Natural killer cell (primary cell): Measurements from ENCODE around the gene WRNIP1. TPM values are rescaled to one million over a fixed set of nuclear protein-coding genes. Genes with fewer than 3 reads are reported as not detected.
A peak's percentile ranks its signal among the peaks of the same experiment; 100 is the strongest.

Experiments
- ATAC-seq, 3 donors: fragments of 150-1000 bp in 2 of 3; fragments of 200-7000 bp in 1 of 3; cut with Tn5 transposase; 1 replicate in 1 of 3; 2 replicates in 2 of 3; pipeline ENCODE4 v1.10.0; 2021; ENCODE audit warnings: mild to moderate bottlenecking in 2 of 3, moderate library complexity in 2 of 3
- DNase-seq, 2 donors: peaks; one replicate each; pipeline versions ENCODE4 v3.0.0 to v3.0.0-alpha.2; 2013 to 2021; ENCODE audit warnings: mixed read lengths in 1 of 2
- H3K27ac ChIP-seq: one replicate; pipeline ENCODE4 v1.5.1; 2013; ENCODE audit warnings: mild to moderate bottlenecking, low read length
- H3K27me3 ChIP-seq: one replicate; pipeline ENCODE4 v1.6.1; 2013; ENCODE audit warnings: low read length; ENCODE audit not compliant: control insufficient read depth, insufficient read depth
- H3K36me3 ChIP-seq: one replicate; pipeline ENCODE4 v1.6.1; 2013; ENCODE audit warnings: low read length; ENCODE audit not compliant: control insufficient read depth, insufficient read depth
- H3K4me1 ChIP-seq: one replicate; pipeline ENCODE4 v1.6.1; 2013; ENCODE audit warnings: low read length; ENCODE audit not compliant: control insufficient read depth, insufficient read depth
- H3K4me3 ChIP-seq: one replicate; pipeline ENCODE4 v1.5.1; 2013; ENCODE audit warnings: low read length
- H3K9me3 ChIP-seq: one replicate; pipeline ENCODE4 v1.6.1; 2013; ENCODE audit warnings: low read length; ENCODE audit not compliant: control insufficient read depth, insufficient read depth
- H3K27ac Mint-ChIP-seq, 2 donors: one replicate each; pipeline ENCODE4 v1.8.0; 2022; ENCODE audit warnings: mild to moderate bottlenecking in 2 of 2, mixed read lengths in 2 of 2, moderate library complexity in 1 of 2
- H3K27me3 Mint-ChIP-seq, 2 donors: one replicate each; pipeline ENCODE4 v1.8.0; 2022; ENCODE audit warnings: low read depth in 2 of 2, mixed read lengths in 2 of 2
- H3K36me3 Mint-ChIP-seq: one replicate; pipeline ENCODE4 v1.8.0; 2022; ENCODE audit warnings: mixed read lengths
- H3K4me1 Mint-ChIP-seq, 2 donors: one replicate each; pipeline ENCODE4 v1.8.0; 2022; ENCODE audit warnings: mixed read lengths in 2 of 2
- H3K4me3 Mint-ChIP-seq: one replicate; pipeline ENCODE4 v1.8.0; 2022; ENCODE audit warnings: mild to moderate bottlenecking, moderate library complexity, mixed read lengths
- H3K9me3 Mint-ChIP-seq, 2 donors: one replicate each; pipeline ENCODE4 v1.8.0; 2022; ENCODE audit warnings: mixed read lengths in 2 of 2
- WGBS: methylation state at CpG from one replicate; pipeline ENCODE4 v1.1.7; 2013; ENCODE audit warnings: missing lambda C conversion rate; ENCODE audit not compliant: insufficient coverage; 5-methylcytosine and 5-hydroxymethylcytosine counted together
- intact Hi-C: fragments of 100-400 bp; cut with micrococcal nuclease; formaldehyde crosslinking; loops from one replicate; pipeline ENCODE4 v1.14.2; 2022
- total RNA-seq, 4 donors: library from RNA; stranded (reverse); fragments of 120-200 nt in 1 of 4; gene quantifications; one replicate each; pipeline versions ENCODE4 v1.2.3 to v1.2.4, GENCODE V29; 2013 to 2022
- TF ChIP-seq, protein P1 (sequence below): fragments of 200-600 bp; IDR thresholded peaks from one replicate; pipeline ENCODE4 v1.8.0; 2022; ENCODE audit warnings: antibody characterized with exemption

The WRNIP1 gene
- total RNA-seq, result 10 to 100 TPM; 27.9 to 34.8 (median 30.5) TPM
- 49.3 TPM for total RNA-seq (2013)

DNA sequence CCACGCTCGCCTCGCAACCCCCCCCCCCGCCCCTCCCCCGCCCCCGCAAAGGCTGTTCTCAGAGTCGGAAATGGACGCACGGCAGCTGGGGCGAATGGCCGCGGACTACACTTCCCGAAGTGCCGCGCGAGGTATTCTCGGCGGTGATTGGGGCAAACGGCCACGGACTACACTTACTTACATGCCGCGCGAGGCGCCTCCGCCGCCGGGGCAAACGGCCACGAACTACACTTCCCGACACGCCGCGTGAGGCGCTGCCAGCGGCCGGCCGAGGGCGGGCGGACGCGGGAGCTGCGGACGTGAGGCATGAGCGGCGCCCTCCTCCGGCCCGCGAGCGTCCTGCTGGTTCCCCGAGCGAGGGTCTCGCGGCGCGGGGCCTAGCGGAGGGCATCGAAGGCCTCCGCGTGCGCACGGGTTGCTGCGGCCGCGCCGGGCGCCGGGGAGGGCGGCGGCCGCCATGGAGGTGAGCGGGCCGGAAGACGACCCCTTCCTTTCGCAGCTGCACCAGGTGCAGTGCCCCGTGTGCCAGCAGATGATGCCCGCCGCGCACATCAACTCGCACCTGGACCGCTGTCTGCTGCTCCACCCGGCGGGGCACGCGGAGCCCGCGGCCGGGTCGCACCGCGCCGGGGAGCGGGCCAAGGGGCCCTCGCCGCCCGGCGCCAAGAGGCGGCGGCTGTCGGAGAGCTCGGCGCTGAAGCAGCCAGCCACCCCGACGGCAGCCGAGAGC is at the start of gene WRNIP1:
WRNIP1 (plus strand) TSS at position 228 of the 730 bp plus-strand sequence; CDS start at position 458, 230 bp downstream.
- H3K9me3 Mint-ChIP-seq, result no peaks in the 10 kb centered on the region
- TF ChIP-seq, protein P1, sequence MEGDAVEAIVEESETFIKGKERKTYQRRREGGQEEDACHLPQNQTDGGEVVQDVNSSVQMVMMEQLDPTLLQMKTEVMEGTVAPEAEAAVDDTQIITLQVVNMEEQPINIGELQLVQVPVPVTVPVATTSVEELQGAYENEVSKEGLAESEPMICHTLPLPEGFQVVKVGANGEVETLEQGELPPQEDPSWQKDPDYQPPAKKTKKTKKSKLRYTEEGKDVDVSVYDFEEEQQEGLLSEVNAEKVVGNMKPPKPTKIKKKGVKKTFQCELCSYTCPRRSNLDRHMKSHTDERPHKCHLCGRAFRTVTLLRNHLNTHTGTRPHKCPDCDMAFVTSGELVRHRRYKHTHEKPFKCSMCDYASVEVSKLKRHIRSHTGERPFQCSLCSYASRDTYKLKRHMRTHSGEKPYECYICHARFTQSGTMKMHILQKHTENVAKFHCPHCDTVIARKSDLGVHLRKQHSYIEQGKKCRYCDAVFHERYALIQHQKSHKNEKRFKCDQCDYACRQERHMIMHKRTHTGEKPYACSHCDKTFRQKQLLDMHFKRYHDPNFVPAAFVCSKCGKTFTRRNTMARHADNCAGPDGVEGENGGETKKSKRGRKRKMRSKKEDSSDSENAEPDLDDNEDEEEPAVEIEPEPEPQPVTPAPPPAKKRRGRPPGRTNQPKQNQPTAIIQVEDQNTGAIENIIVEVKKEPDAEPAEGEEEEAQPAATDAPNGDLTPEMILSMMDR, result peak; percentile 50

DNA sequence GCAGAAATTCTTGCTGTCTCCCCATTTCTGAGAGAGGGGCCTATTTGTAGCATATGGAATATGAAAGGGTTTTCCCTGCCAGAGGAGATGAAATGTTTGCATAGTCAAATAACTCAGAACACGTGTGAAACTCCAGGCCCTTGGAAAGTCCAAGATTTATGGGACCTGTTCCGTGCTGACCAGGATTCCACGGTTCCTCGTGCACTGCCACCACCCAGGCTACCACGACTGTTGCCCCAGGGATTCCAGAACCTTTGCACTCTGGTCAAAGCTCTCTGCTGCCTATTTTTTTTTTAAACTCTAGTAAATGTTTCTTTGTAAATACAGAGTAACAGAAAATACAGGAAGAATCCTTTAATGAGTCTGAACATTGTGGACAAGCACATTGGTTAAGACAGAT is 49.5 kb upstream of the WRNIP1 start:
- H3K27ac ChIP-seq, result no peak overlapping the region
- DNase-seq, result no peak
- Mint-ChIP-seq H3K4me1 (peaks cover 5 to 7% of the 10 kb centered on the region in 2 donors), H3K9me3 (no peaks in the 10 kb centered on the region), H3K36me3 (peaks cover 10% of the 10 kb centered on the region), H3K27me3 (peaks cover 0 to 7% of the 10 kb centered on the region in 2 donors), H3K4me3 (no peak overlapping the region), H3K27ac (no peak overlapping the region)
- intact Hi-C loops, result no loop called here
- 82% methylated on average over 5 of the region's 5 CpGs for WGBS
- H3K4me3 ChIP-seq, result no peak overlapping the region
- no peaks in the 10 kb centered on the region for H3K36me3 ChIP-seq
- H3K27me3 ChIP-seq, result no peaks in the 10 kb centered on the region
- H3K4me1 ChIP-seq, result no peaks in the 10 kb centered on the region
- no peak for ATAC-seq
- H3K9me3 ChIP-seq, result peaks cover 3% of the 10 kb centered on the region
- TF ChIP-seq, protein P1, result no peak

More for the DNA sequence above, at the start of gene WRNIP1:
- Mint-ChIP-seq H3K27me3 (no peaks in the 10 kb centered on the region), H3K36me3 (no peaks in the 10 kb centered on the region), H3K27ac (peak within 1 kb of the TSS; percentile 96 to 98), H3K4me3 (peak within 1 kb of the TSS; percentile 94), H3K4me1 (peaks cover 43 to 48% of the 10 kb centered on the region in 2 donors)
- peaks cover 25% of the 10 kb centered on the region for H3K4me1 ChIP-seq
- intact Hi-C loops, result loop anchor here (2.0 to 10.0 kb wide), 3 partner anchors 75 to 521 kb away; partner anchors contain the start of genes GMDS, RIPK1 and SERPINB1
- H3K4me3 ChIP-seq, result peak within 1 kb of the TSS; percentile 85
- WGBS, result under 1% methylated on average over 103 of the region's 104 CpGs
- no peaks in the 10 kb centered on the region for H3K27me3 ChIP-seq
- H3K36me3 ChIP-seq, result no peaks in the 10 kb centered on the region
- H3K27ac ChIP-seq, result peak within 1 kb of the TSS; percentile 100
- ATAC-seq, result peak; percentile 85 to 96 (median 90)
- DNase-seq, result peak; percentile 94 to 98
- no peaks in the 10 kb centered on the region for H3K9me3 ChIP-seq

DNA sequence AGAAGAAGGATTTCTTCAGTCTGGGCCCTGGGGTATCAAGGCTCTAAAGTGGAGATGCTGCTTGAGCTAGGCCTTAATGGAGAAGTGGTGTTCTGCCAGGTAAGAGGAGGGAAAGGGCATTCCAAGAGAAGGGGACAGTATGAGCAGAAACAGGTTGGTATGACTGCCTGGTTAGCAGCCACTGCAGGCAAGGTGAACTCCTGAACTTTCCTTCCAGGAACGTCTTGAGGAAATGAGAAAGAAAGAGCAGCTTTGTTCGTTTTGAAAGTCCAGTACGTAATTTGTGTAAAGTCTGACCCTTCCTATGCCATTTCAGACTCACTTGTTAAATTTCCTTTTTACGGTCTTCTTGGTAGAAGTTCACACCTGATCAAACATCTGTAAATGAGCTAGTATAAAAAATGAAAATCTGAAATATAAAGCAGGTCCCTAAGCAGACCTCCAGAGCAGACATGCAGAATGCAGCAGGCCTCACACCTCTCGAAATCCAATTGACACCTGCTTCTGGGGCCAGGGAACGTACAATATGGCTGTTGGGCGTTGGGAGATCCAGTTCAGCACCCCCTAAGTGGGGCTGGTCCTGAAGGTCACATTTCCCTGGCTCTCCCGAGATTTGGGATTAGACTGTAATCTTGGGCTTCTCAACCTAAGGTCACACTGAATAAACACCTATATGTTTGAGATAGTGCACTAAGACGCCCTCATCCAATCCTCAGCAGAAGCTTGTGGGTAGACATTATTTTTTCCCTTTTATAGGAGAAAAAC is 48.1 kb upstream of the WRNIP1 start:
- 84% methylated on average over 8 of the region's 9 CpGs for WGBS
- Mint-ChIP-seq H3K36me3 (peaks cover 8% of the 10 kb centered on the region), H3K4me1 (peaks cover 5 to 7% of the 10 kb centered on the region in 2 donors), H3K27me3 (peaks cover 0 to 16% of the 10 kb centered on the region in 2 donors), H3K4me3 (no peak overlapping the region), H3K9me3 (no peaks in the 10 kb centered on the region), H3K27ac (no peak overlapping the region)
- Histone ChIP-seq H3K9me3 (no peaks in the 10 kb centered on the region), H3K4me1 (no peaks in the 10 kb centered on the region), H3K36me3 (no peaks in the 10 kb centered on the region), H3K4me3 (no peak overlapping the region), H3K27me3 (no peaks in the 10 kb centered on the region), H3K27ac (no peak overlapping the region)
- intact Hi-C loops, result no loop called here
- no peak for ATAC-seq
- TF ChIP-seq, protein P1, result no peak
- DNase-seq, result no peak
